Right lobe of liver (tissue), 6 donors: ENCODE measurements around the gene MYL11. TPM values are rescaled to one million over a fixed set of nuclear protein-coding genes. Genes with fewer than 3 reads are reported as not detected.

Experiments
- ATAC-seq, 4 donors: fragments of 200-7000 bp; cut with Tn5 transposase; one replicate each; pipeline ENCODE4 v1.9.1; 2020; ENCODE audit warnings: mild to moderate bottlenecking in 4 of 4, moderate library complexity in 4 of 4
- DNase-seq, 3 donors: peaks; one replicate each; pipeline ENCODE4 v3.0.0-alpha.2; 2020
- H3K27ac ChIP-seq, 3 donors: fragments of 200-600 bp; one replicate each; pipeline ENCODE4 v1.8.0; 2022
- H3K27me3 ChIP-seq, 2 donors: fragments of 200-600 bp; one replicate each; pipeline ENCODE4 v1.8.0; 2022
- H3K36me3 ChIP-seq, 4 donors: fragments of 200-600 bp; sonication (generic) in 1 of 4; one replicate each; pipeline versions ENCODE4 v1.5.1 to v1.8.0; 2017 to 2022; ENCODE audit warnings: control low read depth in 1 of 4
- H3K4me1 ChIP-seq, 4 donors: fragments of 200-600 bp; sonication (generic) in 1 of 4; one replicate each; pipeline versions ENCODE4 v1.5.1 to v1.8.0; 2017 to 2022; ENCODE audit warnings: control low read depth in 1 of 4
- H3K4me3 ChIP-seq, 3 donors: fragments of 200-600 bp; one replicate each; pipeline ENCODE4 v1.8.0; 2022
- H3K9me3 ChIP-seq, 4 donors: fragments of 200-600 bp; sonication (generic) in 1 of 4; one replicate each; pipeline versions ENCODE4 v1.5.1 to v1.8.0; 2017 to 2022; ENCODE audit warnings: control low read depth in 1 of 4
- POLR2A ChIP-seq: fragments of 450-650 bp; IDR thresholded peaks from one replicate; pipeline ENCODE4 v1.6.1; 2017; ENCODE audit warnings: antibody characterized with exemption, mild to moderate bottlenecking
- WGBS: methylation state at CpG from one replicate; pipeline ENCODE4 v1.1.6; 2018; ENCODE audit warnings: low coverage, low lambda C conversion rate; ENCODE audit not compliant: insufficient coverage; ENCODE audit errors: missing lambda C conversion rate; 5-methylcytosine and 5-hydroxymethylcytosine counted together
- intact Hi-C, 2 donors: fragments of 100-400 bp; cut with DNase I; formaldehyde crosslinking; loops; one replicate each; pipeline versions ENCODE4 v1.11.2 to v1.14.1; 2022
- total RNA-seq, 6 experiments: library from RNA; depleted of rRNA in 2 of 6; stranded (reverse); fragments of >200 nt in 2 of 6; fragmentation: NEBNext Ultra II Directional in 3 of 6; extraction: Animal tissue kit (Norgen Biotek cat#: 25700) in 3 of 6; gene quantifications; one replicate each; pipeline versions ENCODE4 v1.1.0 to v1.2.4, GENCODE V29; 2016 to 2023
- TF ChIP-seq, protein P1 (sequence below), 4 donors: fragments of 200-600 bp in 3 of 4; fragments of 450-650 bp in 1 of 4; IDR thresholded peaks; one replicate each; pipeline versions ENCODE4 v1.5.1 to v1.8.0; 2016 to 2022; ENCODE audit warnings: antibody characterized with exemption in 4 of 4, mild to moderate bottlenecking in 2 of 4
- donor health status: DM: no; HTN: yes; CAD: no.
- donor health status: DM: no; HTN: no; CAD: no.
- donor health status: DM: no; HTN: no; CAD: no.
- donor health status: DM: no; HTN: yes; CAD: no.
- donor health status: DM: no; HTN: yes; CAD: no.

Gene MYL11
- total RNA-seq, 6 experiments from 2014 or later: 1.4 TPM; not detected in 5

DNA sequence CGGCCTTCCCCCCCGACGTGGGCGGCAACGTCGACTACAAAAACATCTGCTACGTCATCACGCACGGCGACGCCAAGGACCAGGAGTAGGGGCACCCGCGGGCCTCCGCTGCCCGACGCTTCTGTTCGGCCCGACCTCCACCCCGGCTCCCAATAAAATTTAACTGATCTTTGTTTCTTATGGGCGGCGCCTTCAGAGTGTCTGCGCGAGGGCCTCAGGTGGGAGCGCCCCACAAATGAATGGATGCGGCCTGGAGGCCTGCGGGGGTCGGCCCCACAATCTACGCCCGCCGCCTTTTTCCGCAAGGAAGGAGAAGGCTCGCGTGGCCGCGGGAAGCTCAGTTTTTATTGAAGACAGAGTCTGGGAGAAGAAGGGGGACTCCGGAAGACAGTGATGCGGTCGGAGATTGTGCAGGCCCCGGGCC lies 3.2 kb downstream of the MYL11 start:
- intact Hi-C loops: no loop called here
- DNase-seq: peak; percentile 87 to 90 (median 87)

DNA sequence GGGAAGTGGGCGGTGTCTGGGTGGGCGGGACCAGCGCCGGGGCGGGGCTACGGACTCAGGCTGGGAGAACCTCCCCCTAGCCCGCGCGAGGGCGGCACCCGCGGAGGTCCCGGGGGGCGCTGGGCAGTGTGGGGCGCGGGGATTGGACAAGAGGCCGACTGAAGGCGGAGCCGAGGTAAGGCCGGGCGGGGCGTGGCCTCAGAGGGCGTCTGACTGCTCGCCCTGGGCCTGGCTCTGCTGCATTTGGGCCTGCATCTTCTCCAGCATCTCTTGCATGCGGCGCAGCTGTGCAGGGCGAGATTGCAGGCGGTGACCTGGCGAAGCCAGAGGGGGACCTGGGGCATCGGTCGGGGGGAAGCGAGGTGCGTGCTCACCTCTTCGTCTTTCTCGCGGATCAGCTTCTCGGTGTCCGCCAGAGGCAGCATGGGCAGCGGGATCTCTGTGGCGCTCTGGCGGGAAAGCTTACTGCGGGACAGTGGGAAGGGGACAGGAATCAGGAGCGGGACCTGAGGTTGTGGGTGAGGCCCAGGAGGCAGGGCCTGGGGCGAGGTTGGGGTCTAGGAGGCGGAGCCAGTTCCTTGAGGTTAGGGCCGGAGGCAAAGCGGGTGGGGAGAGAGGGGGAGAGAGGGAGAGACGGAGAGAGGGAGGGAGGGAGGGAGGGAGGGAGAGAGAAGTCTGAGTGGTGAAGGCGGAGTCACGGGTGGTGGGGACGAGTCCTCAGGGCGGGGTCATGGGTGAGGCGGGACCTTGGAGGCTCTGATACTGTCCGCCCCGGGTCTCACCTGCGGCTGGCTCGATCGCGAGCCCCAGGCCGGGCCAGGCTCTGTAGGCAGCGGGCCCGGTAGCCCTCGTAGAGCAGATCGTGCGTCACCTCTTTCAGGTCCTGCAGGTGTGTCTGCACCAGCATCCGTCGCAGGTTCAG lies 3.9 kb downstream of the MYL11 start:
- intact Hi-C loops: no loop called here
- no peaks in the 10 kb centered on the region for H3K9me3 ChIP-seq
- peak overlapping the region; percentile 88 to 97 (median 96) for H3K27ac ChIP-seq
- H3K4me1 ChIP-seq: peaks cover 0 to 9% (median 3%) of the 10 kb centered on the region in 4 donors
- TF ChIP-seq, protein P1, sequence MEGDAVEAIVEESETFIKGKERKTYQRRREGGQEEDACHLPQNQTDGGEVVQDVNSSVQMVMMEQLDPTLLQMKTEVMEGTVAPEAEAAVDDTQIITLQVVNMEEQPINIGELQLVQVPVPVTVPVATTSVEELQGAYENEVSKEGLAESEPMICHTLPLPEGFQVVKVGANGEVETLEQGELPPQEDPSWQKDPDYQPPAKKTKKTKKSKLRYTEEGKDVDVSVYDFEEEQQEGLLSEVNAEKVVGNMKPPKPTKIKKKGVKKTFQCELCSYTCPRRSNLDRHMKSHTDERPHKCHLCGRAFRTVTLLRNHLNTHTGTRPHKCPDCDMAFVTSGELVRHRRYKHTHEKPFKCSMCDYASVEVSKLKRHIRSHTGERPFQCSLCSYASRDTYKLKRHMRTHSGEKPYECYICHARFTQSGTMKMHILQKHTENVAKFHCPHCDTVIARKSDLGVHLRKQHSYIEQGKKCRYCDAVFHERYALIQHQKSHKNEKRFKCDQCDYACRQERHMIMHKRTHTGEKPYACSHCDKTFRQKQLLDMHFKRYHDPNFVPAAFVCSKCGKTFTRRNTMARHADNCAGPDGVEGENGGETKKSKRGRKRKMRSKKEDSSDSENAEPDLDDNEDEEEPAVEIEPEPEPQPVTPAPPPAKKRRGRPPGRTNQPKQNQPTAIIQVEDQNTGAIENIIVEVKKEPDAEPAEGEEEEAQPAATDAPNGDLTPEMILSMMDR (IDR thresholded peaks at IDR 0.05): peak in 1 of 4 donors; percentile 13
- TF ChIP-seq POLR2A: peak; percentile 72
- WGBS: 1% methylated on average over 23 of the region's 67 CpGs
- no peaks in the 10 kb centered on the region for H3K36me3 ChIP-seq
- no peaks in the 10 kb centered on the region for H3K27me3 ChIP-seq
- DNase-seq (peak; percentile 99 to 100 (median 99)), ATAC-seq (peak; percentile 92 to 97 (median 95))
- peak overlapping the region; percentile 60 to 69 (median 64) for H3K4me3 ChIP-seq

More for the DNA sequence above, 3.2 kb downstream of the MYL11 start:
- H3K27me3 ChIP-seq: no peaks in the 10 kb centered on the region
- peak; percentile 34 to 58 (median 49) for ATAC-seq
- H3K4me1 ChIP-seq: peaks cover 0 to 9% (median 3%) of the 10 kb centered on the region in 4 donors
- WGBS: 7% methylated on average over 35 of the region's 39 CpGs
- TF ChIP-seq POLR2A: no peak
- TF ChIP-seq, protein P1 (IDR thresholded peaks at IDR 0.05): no peak
- H3K36me3 ChIP-seq: no peaks in the 10 kb centered on the region
- no peaks in the 10 kb centered on the region for H3K9me3 ChIP-seq
- peak overlapping the region; percentile 60 to 69 (median 64) for H3K4me3 ChIP-seq
- H3K27ac ChIP-seq: peak overlapping the region; percentile 88 to 97 (median 96)

DNA sequence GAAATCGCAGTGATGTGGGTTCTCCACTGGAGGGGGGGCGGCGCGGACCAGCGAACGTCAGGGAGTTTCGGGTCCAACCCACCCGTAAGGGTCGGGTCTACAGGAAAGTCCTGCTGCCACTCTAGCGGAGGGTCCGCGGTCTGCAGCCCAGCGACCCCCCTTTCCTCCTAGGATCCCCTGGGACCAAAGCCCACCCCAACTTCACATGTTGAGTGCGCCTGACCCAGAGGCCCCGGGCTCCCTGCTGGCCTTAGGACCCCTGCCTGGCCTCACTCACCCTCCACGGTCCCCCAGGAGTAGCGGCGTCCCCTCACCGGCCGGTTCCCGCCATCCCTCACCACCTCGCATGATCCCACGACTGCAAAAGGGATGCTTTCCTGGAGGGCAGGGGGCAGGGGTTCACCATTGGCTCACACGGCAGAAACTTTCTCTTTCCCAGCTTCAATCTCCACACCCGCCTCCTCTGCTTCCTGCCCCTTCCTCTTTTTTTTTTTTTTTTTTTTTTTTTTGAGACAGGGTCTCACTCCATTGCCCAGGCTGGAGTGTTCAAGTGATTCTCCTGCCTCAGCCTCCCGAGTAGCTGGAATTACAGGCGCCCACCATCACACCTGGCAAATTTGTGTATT lies 4.7 kb downstream of the MYL11 start:
- TF ChIP-seq POLR2A: no peak
- TF ChIP-seq, protein P1 (IDR thresholded peaks at IDR 0.05): no peak
- Histone ChIP-seq H3K4me3 (peak overlapping the region; percentile 60 to 69 (median 64)), H3K27me3 (no peaks in the 10 kb centered on the region), H3K27ac (peak overlapping the region in 1 of 3 donors; percentile 18), H3K4me1 (peaks cover 0 to 9% (median 3%) of the 10 kb centered on the region in 4 donors), H3K36me3 (no peaks in the 10 kb centered on the region), H3K9me3 (no peaks in the 10 kb centered on the region)
- DNase-seq (no peak), ATAC-seq (no peak)
- intact Hi-C loops: no loop called here
- WGBS: 63% methylated on average over 10 of the region's 27 CpGs

DNA sequence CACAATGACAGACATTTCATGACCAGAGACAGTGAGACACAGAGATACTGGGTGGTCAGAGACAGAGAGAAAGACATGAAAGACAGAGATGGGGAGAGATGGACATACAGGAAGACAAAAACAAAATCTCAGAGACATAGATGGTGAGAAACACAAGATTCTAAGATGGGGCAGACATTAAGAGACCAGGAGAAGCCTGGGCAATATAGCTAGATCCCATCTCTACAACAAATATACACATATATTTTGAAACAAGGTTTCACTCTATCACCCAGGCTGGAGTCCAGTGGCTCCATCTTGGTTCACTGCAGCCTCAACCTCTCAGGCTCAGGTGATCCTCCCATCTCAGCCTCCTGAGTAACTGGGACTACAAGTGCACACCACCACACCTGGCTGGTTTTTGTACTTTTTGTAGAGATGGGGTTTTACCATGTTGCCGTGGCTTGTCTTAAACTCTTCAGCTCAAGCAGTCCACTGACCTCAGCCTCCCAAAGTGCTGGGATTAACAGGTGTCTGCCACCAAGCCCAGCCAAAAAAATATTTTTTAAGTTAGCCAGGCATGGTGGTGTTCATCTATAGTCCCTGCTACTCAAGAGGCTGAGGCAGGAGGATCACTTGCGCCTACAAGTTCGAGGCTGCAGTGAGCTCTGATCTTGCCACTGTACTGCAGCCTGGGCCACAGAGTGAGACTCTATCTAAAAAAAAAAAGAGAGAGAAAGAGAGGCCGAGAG lies 5.6 kb downstream of the MYL11 start:
- H3K27me3 ChIP-seq: no peaks in the 10 kb centered on the region
- WGBS: 93% methylated on average over 3 of the region's 4 CpGs
- H3K4me3 ChIP-seq: no peak overlapping the region
- TF ChIP-seq, protein P1 (IDR thresholded peaks at IDR 0.05): no peak
- no peak for TF ChIP-seq POLR2A
- H3K27ac ChIP-seq: no peak overlapping the region
- no peaks in the 10 kb centered on the region for H3K36me3 ChIP-seq
- DNase-seq: no peak
- H3K9me3 ChIP-seq: no peaks in the 10 kb centered on the region
- peaks cover 0 to 9% (median 3%) of the 10 kb centered on the region in 4 donors for H3K4me1 ChIP-seq
- ATAC-seq: no peak
- intact Hi-C loops: no loop called here
